Thyroid gland (tissue), 4 donors: ENCODE measurements around the gene CCNQ.

Experiments used
- CTCF ChIP-seq, 6 experiments: fragments of 200-600 bp in 3 of 6; fragments of 450-650 bp in 3 of 6; sonication (generic) in 3 of 6; IDR thresholded peaks; one replicate each; pipeline ENCODE4 v1.5.1; 2016 to 2019; ENCODE audit warnings: antibody characterized with exemption in 6 of 6, mild to moderate bottlenecking in 2 of 6, inconsistent platforms in 1 of 6, moderate library complexity in 1 of 6
- POLR2A ChIP-seq, 2 donors: fragments of 450-650 bp; IDR thresholded peaks; one replicate each; pipeline ENCODE4 v1.6.1; 2017; ENCODE audit warnings: antibody characterized with exemption in 2 of 2, mild to moderate bottlenecking in 2 of 2, moderate library complexity in 1 of 2

GRCh38 chrX:153614818-153615217 lies 15.9 kb upstream of the CCNQ start:
- TF ChIP-seq CTCF (IDR thresholded peaks at IDR 0.05) (no peak), POLR2A (IDR thresholded peaks at IDR 0.05) (no peak)
